GM04504 (cell line): Measurements from ENCODE around the gene HIKESHI.
"Not testable (repeated sequence)": the region's sequence is repeated elsewhere in the genome, so short reads cannot be mapped to it uniquely, and the experiment has no call there.

Experiments
- DNase-seq: peaks from one replicate; pipeline ENCODE4 v3.0.0-alpha.2; 2012; ENCODE audit warnings: low read depth

The HIKESHI gene, protein sequence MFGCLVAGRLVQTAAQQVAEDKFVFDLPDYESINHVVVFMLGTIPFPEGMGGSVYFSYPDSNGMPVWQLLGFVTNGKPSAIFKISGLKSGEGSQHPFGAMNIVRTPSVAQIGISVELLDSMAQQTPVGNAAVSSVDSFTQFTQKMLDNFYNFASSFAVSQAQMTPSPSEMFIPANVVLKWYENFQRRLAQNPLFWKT

DNA sequence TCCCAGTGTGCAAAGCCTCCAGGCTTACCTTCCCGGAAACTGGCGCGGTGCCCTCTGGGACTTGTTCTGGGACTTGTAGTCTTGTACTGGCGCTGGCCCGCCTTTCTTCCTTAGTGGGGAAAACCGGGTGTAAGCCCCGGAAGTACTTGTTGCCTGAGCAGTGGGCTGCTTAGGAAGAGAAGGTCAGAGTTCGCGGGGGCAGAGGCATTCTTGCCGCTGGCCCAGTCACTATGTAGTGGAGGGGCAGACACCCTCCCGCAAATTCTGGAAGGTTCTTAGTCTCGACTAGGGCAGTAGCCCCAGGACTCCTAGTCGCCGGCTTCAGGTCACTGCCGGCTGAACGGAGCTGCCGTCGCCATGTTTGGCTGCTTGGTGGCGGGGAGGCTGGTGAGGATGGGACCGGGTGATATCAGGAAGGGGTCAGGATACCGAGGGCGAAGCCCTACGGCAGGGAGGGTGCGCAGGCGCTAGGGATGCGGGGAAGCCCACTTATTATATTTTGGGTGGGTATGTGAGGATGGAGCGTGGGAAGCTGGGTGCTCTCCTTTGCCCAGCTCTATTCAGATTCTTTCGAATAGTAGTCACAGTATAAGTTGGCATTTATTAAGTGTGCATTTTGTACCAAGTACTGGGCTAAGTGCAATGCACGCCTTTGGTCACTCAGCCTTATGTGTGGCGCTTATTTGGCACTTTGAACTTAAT is at the start of gene HIKESHI:
HIKESHI (plus strand) TSS at position 149 of the 702 bp plus-strand sequence; CDS start at position 358, 209 bp downstream.
- peak; percentile 96 for DNase-seq

DNA sequence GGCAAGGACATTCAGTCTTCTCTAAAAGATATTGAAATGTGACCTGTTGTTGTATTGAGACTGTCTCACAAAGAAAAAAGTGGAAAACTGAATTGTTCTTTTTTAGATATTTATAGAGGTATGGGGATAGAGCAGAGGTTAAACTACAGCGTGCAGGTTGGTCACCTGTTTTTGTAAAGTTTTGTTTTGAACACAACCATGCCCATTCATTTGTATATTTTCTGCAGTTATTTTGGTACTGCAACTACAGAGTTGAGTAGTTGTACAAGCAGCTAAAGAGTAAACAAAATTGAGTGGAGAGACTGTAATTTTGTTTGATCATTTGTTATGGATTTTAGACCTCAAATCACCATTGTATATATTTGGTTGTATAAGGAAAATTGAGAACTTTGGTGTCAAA is 46.1 kb upstream of the HIKESHI start:
- no peak for DNase-seq

DNA sequence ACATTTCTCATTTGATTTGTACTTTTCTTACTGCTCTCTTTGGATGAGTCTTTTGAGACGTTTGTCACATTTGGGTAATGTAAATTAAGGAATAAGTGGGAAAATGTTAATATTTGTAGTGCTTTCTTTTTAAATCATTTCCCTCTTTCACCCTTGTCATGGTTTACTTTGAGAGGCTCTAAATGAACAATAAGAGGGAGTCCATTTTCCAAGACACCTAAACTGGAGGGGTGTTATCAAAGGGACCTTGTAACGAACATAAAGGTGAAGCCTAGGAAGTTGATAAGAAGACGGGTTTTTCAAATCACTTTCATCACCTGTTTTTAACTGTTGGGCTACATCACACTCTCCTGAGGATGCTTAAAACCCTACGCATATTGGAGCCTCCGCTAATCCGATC is 45.4 kb upstream of the HIKESHI start:
- no peak for DNase-seq

DNA sequence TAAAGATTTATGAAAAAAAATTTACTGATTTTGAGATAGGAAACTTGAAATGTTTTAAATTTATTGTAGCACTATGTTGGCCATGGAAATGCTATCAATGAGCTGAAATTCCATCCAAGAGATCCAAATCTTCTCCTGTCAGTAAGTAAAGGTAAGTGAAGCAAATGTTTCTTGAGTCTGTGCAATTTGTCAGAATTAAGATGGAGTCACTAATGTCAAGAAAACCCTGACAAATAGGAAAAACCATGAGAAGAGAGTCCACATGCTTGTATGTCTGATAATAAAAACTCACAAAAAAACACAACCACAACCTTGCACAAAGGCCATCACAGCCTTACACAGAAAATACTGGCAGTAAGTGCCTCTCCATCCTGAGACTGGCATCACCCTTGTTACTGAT is 44.6 kb upstream of the HIKESHI start:
- DNase-seq, result no peak

DNA sequence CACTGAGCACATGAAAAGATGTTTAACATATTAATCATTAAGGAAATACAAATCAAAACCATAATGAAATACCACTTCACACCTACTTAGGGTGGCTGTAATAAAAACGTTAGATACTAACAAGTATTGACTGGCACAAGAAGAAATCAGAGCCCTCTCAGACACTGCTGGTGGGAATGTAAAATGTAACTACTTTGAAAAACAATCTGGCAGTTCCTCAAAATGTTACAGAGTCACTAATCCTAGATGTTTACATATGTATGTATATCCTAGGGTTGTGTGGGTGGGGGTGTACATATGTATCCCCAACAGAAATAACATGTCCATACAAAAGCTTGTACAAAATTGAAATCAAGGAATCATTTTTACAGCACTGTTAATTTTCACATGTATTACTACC is 42.3 kb upstream of the HIKESHI start:
- no peak for DNase-seq

DNA sequence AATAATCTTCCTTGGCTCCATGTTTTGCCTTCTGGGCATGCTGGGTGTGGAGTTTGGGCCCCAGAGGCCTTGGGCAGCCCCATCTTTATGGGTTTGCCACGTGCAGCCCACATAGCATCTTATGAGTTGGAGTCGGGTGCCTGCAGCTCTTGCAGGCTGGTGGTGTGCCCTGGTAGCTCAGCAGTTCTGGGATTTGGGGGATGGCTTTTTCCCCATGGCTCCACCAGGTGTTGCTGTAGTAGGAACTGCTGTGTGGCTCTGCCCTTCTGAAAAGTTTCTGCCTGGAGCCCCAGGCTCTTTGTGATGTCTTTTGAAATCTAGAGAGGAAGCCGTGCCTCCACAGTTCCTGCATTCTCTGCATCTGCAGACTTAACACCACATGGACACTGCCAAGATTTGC is 40.7 kb upstream of the HIKESHI start:
- no peak for DNase-seq

DNA sequence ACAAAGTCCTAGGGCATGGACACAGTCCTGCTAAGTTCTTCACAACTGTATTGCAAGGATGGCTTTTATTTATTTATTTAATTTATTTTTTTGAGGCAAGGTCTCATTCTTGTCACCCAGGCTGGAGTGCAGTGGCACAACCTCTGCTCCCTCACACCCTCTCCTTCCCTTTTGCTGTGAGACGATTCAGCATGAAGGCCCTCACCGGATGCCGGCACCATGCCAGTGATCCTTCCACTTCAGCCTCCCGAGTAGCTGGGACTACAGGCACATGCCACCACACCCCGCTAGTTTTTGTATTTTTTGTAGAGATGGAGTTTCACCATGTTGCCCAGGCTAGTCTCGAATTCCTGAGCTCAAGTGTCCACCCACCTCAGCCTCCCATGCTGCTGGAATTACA is 39.7 kb upstream of the HIKESHI start:
- DNase-seq, result no peak

DNA sequence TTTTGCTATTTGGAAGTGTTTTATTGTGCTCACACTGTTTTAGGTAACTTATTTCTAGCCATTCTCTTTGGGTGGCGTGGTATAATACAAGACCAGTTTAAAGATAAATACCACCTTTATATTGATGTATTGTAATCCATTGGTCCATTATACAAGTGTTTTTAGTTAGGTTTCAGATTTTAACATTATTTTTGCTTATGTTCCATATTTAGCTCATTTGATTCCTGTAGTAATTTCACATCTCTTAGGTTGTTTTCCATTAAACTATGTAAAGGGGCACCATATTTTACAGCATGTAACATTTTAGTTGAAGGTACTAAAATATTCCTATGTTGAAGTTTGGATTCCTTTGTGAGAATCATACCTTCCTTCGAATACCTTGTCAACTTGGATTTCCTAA is 37.4 kb upstream of the HIKESHI start:
- DNase-seq, result no peak

DNA sequence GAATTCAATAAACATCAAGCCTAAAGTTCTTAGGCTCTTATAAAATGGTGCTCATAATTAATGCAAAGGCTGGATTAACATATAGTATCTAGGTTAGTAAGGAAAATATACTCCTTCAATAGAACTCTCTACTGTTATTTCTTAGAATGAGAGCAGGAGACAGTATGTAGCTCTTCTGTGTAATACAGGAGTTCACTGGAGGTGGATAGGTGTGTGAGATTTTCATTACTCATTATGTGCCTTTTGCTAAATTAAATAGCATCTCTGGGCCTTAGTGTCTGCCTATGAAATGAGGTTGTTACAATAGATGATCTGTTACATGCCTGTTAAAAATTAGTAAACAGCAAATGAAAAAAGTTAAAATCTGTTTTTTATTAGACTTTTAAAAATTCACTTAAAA is 36.8 kb upstream of the HIKESHI start:
- no peak for DNase-seq

DNA sequence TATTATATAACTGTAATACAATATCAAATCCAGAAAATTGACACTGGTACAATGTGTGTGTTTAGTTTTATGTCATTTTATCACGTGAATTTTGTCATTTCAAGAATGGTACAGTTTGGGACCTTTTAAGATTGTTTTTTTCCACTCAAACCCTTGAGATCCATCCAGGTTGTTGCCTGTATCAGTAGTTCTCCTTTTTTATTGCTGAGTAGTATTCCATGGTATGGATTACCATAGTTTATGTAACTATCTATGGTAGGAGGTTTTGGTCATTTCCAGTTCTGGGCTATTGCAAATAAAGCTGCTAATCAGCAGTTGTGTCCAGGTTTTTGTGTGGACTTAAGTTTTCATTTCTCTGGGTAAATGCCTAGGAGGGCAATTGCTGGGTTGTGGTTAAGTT is 32.4 kb upstream of the HIKESHI start:
- DNase-seq, result no peak

DNA sequence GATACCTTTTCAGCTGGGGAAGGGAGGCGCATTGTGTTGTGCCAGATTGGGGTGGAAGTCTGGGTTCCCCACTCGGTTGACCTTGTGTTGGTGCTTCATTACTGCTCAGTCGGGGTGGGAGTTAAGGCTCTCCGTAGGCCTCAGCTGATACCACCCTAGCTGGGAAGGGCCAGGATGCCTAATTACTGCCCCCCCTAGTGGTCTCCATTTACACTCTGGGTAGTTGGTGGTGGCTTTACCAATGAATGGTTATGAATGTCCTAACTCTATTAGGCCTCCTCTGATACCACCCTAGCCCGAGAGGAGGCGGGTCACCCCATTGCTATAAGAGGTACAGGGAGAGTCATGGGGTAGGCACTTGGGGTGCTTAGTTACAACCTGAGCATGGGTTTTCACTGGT is 27.5 kb upstream of the HIKESHI start:
- no peak for DNase-seq

DNA sequence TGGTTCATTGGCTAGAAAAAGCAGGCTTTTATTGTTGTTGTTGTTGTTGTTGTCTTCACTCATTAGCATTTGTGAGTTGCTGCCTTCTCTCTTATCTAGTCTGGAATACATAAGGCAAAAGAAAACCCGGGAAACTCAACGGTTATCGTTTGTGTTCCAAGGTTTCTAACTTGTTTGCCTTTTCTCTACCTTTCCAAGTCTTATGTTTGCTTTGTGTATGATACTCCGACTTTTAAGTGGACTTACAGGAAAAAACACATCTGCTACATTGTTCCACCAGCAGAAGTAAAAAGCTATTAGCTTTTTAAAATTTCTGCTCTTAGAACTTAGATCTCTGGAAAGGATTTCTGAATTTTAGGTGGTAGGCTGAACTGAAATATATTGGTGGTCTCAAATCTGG is 27.0 kb upstream of the HIKESHI start:
- no peak for DNase-seq

DNA sequence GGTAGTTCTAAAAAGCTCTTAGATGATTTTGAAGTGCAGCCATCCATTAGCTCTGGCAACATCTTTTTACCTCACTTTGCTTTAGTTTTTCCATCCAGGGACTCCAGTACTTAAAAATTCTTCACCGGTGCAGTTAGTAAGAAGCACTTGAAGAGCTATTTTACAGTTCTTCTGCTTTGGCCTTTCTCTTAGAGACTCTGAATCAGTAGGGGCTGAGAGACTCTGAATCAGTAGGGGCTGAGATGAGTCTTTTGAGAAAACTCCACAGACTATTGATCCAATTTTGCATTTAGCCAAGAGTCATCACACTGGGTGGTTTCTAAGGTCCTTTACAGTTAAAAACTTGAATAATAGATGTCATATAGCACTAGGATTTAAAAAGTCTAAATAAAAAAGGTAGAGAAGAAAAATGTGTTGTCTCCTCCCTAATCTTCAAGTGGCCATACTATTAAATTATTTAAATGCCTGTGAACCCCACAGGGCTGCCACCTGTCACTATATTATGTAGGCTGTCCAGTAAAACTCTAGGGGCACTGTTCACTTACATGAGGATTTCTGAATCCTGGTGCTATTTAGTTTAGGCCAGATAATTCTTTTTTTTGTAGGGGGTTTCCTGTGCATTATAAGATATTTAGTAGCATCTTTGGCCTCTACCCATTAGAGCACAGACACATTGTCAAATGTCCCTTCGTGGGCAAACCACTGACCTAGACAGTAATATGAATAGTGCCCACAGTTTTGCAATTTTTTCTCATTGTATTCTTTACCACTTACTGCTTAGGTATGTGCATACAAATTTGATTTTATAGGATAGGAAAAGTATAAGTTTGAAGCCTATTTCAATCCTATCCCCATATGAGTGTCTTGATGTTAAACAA is 26.3 kb upstream of the HIKESHI start:
- DNase-seq, result no peak

DNA sequence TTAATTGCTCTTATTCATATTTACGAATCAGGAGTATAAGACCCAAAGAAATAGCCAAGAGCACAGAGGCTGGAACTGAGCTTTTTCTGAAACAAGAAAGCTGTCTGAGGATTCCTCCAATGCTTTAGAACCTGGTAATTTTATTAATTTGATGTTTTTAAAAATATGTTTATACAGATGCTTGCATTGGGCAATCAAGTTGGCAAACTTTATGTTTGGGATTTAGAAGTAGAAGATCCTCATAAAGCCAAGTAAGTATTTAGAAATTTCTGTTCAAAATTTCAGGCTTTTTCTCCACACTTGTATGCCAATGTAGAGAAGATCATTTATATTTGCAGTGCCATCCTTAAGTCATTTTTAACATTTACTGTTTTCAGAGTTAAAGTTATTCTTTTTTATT is 24.3 kb upstream of the HIKESHI start:
- DNase-seq, result no peak

DNA sequence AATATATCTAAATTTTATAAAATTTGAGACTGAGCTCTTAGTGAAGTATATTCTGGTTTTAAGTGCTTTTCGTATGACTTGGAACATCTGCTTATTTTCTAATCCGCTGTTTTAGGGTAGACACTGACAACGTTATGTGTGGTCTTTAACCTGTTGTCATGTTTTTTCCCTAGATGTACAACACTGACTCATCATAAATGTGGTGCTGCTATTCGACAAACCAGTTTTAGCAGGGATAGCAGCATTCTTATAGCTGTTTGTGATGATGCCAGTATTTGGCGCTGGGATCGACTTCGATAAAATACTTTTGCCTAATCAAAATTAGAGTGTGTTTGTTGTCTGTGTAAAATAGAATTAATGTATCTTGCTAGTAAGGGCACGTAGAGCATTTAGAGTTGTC is 23.8 kb upstream of the HIKESHI start:
- DNase-seq, result no peak

DNA sequence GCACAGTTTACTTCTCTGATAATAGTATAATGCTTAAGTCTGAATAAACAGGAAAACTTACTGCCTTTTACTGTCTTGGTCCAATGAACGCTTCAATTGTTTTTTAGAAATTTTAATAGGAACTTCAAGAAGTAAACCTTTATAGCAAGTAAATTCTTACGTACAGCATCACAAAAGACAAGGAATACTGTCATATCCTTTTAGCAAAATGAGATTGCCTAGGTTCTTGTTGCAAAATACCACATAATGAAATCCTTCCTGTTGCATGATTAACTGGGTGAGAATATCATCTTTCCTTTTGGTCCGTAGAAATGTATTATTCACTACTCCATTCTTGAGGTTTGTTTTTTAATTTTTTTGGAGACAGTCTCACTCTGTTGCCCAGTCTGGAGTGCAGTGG is 22.3 kb upstream of the HIKESHI start:
- DNase-seq, result no peak

DNA sequence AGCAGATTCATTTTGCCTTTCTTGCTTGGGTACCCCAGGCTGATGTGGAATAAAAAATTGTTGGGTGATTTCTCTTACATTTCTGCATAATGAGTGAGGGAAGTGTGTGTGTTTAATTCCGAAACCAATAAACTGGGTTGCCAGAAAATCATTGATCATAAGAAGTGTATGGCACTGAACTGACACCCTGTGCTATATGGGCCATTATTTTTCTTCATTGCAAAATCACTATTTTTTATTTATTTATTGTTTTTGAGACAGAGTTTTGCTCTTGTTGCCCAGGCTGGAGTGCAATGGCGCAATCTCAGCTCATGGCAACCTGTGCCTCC is 14.6 kb upstream of the HIKESHI start:
- DNase-seq, result no peak

DNA sequence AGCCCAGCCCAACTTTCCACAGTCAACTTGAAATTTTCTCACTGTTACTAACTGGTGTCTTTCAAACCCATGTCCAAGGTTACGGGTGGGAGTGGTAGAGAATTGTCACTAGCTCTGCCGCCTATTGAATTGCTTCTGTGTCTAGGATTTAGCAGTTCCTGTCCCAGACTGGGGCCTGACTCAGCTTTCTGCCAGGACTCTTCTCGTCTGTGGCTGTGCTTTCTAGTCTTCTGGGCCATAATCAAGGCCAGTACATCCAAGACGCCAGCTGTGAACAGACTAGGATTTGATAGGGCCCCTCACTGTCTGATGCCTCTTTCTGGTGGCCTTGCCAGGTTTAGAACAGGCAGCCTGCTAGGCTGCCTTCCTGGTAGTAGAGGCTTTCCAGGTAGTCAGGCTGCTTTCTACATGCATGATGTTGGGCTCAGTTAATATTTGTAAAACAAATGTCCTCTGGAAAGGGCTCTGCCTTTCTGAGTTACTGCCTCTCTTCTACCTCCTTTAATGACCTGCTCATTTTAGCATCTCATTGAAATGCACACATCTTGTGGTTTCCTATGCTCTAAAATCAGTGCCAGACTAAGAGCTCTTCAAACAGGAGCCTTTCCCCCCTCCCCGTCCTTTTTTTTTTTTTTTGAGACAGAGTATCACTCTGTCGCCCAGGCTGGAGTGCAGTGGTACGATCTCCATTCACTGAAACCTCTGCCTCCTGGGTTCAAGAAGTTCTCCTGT is 13.1 kb upstream of the HIKESHI start:
- no peak for DNase-seq

DNA sequence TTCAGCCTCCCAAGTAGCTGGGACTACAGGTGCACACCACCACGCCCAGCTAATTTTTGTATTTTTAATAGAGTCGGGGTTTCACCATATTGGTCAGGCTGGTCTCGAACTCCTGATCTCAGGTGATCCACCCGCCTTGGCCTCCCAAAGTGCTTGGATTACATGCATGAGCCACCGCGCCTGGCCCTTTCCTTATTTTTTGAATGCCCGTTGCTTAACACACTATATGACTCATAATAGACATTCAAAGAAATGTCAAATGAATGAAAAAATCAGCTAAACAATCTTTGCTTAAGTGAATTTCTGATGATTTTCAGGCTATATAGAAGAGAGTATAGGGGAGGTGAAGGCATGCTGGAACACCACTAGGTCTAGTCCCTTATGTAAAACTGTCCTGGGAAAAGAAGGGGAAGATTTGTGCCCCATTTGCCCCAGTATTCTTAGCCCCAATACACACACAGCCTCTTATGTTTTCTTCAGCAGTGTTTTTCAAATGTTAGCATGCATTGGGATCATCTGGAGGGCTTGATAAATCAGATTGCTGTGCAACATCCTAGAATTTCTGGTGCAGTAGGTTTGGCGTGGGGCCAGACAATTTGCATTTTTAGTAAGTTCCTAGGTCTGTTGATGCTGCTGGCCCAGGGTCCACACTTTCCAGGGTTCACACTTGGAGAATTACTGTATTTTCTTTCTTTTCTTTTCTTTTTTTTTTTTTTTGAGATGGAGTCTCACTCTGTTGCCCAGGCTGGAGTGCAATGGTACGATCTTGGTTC is 12.3 kb upstream of the HIKESHI start:
- not testable (repeated sequence) for DNase-seq

DNA sequence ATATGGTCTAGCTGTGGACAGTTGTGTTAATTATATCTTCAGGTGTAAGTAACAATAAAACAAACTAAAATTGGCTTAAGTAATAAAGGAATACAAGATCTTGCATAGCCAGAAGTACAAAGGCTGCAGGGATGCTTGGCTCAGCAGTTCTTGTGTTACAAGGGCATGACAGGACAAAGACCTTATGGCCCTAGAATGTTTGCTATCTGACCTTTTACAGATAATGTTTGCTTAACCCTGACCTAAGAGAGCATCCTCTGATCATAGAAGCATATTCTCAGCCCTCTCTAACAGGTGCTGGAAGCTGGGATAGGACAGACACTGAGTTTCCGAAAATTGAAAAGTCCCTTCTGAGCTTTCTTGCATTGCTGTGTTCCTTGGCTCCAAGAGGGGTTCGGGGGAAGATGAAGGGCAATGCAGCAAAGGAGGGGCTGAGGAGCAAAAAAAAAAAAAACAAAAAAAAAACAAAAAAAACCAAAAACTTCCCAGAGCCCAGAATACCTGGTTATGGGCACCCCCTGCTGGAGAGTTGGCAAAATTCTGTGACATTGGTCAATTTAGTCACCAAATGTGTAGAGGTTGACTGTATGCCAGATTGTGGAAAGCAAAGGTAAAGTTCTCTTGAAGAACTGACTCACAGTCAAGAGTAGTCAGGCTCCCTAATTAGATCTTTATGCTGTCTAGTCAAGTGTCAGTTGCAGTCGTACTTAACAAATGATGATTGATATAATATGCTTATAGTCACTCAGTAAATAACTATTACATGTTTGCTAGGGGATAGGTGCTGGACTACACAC is 10.4 kb upstream of the HIKESHI start:
- peak; percentile 27 for DNase-seq
